ENCODE results near the gene C16orf92.

Gene C16orf92

DNA sequence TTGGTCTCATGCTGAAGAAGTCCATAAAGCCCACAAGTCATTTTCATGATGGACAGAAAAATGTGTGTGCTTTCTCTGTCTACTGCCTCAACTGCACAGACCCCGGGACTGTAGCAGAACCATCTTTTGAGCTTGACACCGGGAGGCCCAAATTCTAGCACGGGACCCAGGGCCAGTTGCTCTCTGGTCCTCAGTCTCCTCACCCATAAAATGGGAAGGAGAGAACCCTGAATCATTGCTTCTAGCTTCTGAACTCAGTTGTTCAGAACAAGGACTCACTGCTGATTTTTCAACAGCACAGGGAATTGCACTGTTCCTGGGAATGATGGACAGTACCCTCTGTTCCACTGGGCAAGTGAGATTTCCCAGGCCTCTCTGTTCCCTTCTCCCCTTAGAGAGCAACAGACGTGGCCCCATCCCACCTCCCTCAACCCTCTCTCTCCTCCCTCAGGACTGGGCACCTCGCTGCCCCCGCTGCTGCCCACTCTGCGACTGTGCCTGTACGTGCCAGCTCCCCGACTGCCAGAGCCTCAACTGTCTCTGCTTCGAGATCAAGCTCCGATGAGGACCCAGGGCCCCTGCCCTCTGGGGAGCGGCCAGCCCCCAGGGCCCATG, 40.4 kb downstream of the C16orf92 start:
- peak overlapping the region; percentile 26 for H3K27ac ChIP-seq (ENCODE audit: insufficient read depth, low read depth, low read length, poor library complexity, severe bottlenecking)
- WGBS, 2 experiments: 63% methylated on average over 12 of the region's 12 CpGs

DNA sequence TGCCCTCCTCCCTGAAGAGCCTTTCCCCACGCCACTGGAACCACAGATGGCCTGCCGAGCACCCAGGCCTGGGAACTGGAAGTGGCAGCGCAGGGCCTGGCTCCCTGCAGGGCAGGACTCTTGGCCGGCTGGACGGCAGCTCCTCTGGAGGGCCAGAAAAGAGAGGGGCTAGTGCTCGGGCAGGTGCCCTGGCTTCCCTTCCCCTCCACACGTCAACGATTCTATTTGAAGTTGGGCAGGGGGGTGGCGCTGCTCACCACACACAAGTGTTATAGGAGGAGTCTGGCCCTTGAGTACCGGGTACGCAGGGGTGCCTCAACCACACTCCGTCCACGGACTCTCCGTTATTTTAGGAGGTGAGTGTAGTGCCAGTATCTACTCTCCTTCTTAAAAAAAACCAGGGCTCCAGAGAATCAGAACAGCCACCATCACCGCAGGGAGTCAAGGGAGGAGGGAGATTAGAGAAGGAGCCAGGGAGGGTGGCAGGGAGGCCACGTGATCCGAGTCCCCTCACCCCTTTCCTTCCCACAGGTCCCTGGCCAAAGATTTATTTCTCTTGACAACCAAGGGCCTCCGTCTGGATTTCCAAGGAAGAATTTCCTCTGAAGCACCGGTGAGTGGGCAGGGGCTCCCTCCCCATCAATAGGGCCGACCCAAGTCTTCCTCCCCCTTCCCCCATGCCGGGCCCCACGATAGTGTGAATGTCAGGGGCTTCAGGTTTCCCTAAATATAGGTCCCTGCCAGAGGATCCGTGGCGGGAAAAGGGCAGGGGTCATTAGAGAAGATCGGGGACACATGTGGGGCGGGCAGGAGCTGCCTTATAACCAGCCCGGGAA, 41.1 kb downstream of the C16orf92 start:
- H3K36me3 ChIP-seq (ENCODE audit: control insufficient read depth, insufficient read depth, low read length): peaks cover 18% of the 10 kb centered on the region
- no peaks in the 10 kb centered on the region for H3K9me3 ChIP-seq (ENCODE audit: control insufficient read depth, low read length)
- H3K4me1 ChIP-seq (ENCODE audit: control insufficient read depth, insufficient read depth, low read length): peaks cover 32% of the 10 kb centered on the region
- H3K27me3 ChIP-seq (ENCODE audit: control insufficient read depth, insufficient read depth, low read length, poor library complexity, severe bottlenecking): no peaks in the 10 kb centered on the region
- H3K27ac ChIP-seq (ENCODE audit: insufficient read depth, low read depth, low read length, poor library complexity, severe bottlenecking): peak overlapping the region; percentile 90
- WGBS, 2 experiments: 2% methylated on average over 24 to 27 of the region's 27 CpGs
- H3K4me3 ChIP-seq (ENCODE audit: insufficient read depth, low read depth, low read length): peak overlapping the region; percentile 98

More for the DNA sequence above, 40.4 kb downstream of the C16orf92 start:
- Histone ChIP-seq H3K4me3 (ENCODE audit: insufficient read depth, low read depth, low read length) (peak overlapping the region; percentile 98), H3K4me1 (ENCODE audit: control insufficient read depth, insufficient read depth, low read length) (peaks cover 32% of the 10 kb centered on the region), H3K9me3 (ENCODE audit: control insufficient read depth, low read length) (no peaks in the 10 kb centered on the region), H3K27me3 (ENCODE audit: control insufficient read depth, insufficient read depth, low read length, poor library complexity, severe bottlenecking) (no peaks in the 10 kb centered on the region), H3K36me3 (ENCODE audit: control insufficient read depth, insufficient read depth, low read length) (peaks cover 10% of the 10 kb centered on the region)

DNA sequence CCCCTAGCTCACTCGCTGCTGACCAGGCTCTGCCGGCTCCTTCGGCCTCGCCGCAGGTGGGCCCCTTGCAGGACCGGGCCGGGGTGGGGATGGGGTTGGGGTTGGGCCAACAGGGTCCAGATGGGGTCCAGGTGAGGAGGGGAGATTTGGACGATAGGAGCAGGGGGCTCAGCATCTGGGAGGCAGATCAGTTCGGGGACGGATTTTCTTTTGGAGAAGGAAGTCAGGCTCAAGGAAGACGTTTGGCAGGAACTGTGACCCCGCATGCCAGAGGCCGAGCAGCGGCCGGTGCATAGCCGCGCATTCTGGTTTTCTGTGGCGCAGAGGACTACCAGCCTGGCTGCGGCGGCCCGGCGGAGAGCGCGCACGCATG, 41.7 kb downstream of the C16orf92 start:
- WGBS, 2 experiments: 0 to 1% methylated on average over 25 of the region's 25 CpGs
- no peaks in the 10 kb centered on the region for H3K9me3 ChIP-seq (ENCODE audit: control insufficient read depth, low read length)
- H3K4me1 ChIP-seq (ENCODE audit: control insufficient read depth, insufficient read depth, low read length): peaks cover 32% of the 10 kb centered on the region
- H3K4me3 ChIP-seq (ENCODE audit: insufficient read depth, low read depth, low read length): peak overlapping the region; percentile 98
- H3K27ac ChIP-seq (ENCODE audit: insufficient read depth, low read depth, low read length, poor library complexity, severe bottlenecking): peak overlapping the region; percentile 90
- no peaks in the 10 kb centered on the region for H3K27me3 ChIP-seq (ENCODE audit: control insufficient read depth, insufficient read depth, low read length, poor library complexity, severe bottlenecking)
- peaks cover 24% of the 10 kb centered on the region for H3K36me3 ChIP-seq (ENCODE audit: control insufficient read depth, insufficient read depth, low read length)

DNA sequence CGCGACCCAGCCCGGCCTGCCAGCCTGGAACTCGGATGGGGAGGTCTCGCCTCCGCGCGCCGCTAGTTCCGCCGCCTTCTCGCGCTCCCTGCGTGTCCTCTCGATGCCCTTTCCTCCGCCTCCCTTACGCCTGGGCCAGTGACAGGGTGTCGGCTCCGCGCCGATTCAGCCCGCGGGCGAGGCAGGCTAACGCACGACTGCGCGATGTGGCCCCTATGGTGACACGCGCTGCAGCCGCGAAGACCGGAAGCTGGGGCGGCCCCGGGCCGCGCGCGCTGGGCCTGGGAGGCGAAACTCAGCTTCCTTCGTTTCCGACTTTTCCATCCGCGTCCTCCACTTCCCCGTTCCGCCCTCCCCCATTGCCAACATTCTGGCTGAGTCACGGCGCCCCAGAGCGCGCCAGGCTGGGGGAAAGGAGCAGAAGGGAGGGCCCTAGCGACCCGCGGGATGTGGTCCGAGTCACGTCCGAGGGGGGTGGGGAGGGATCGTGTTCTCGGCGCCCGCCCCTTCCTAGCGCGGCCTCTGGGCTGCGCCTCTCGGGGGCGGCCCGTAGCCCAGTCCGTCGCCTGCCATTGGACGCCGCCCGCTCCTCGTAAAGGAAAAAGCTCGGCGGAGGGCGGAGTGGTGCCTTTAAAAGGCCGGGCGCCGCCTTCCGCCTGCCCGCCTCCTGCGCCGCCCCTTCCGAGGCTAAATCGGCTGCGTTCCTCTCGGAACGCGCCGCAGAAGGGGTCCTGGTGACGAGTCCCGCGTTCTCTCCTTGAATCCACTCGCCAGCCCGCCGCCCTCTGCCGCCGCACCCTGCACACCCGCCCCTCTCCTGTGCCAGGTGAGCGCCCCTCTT, 42.3 kb downstream of the C16orf92 start, which contains the start of gene ALDOA:
TSS of gene ALDOA (plus strand) at position 659 of the 841 bp plus-strand sequence. CDS start 1,138 bp downstream, outside the sequence.
- H3K9me3 ChIP-seq (ENCODE audit: control insufficient read depth, low read length): no peaks in the 10 kb centered on the region
- peaks cover 32% of the 10 kb centered on the region for H3K4me1 ChIP-seq (ENCODE audit: control insufficient read depth, insufficient read depth, low read length)
- H3K4me3 ChIP-seq (ENCODE audit: insufficient read depth, low read depth, low read length): peak within 1 kb of the TSS; percentile 98
- peaks cover 30% of the 10 kb centered on the region for H3K36me3 ChIP-seq (ENCODE audit: control insufficient read depth, insufficient read depth, low read length)
- no peaks in the 10 kb centered on the region for H3K27me3 ChIP-seq (ENCODE audit: control insufficient read depth, insufficient read depth, low read length, poor library complexity, severe bottlenecking)
- 0% methylated on average over 99 of the region's 99 CpGs for WGBS, 2 experiments
- peak within 1 kb of the TSS; percentile 90 for H3K27ac ChIP-seq (ENCODE audit: insufficient read depth, low read depth, low read length, poor library complexity, severe bottlenecking)

DNA sequence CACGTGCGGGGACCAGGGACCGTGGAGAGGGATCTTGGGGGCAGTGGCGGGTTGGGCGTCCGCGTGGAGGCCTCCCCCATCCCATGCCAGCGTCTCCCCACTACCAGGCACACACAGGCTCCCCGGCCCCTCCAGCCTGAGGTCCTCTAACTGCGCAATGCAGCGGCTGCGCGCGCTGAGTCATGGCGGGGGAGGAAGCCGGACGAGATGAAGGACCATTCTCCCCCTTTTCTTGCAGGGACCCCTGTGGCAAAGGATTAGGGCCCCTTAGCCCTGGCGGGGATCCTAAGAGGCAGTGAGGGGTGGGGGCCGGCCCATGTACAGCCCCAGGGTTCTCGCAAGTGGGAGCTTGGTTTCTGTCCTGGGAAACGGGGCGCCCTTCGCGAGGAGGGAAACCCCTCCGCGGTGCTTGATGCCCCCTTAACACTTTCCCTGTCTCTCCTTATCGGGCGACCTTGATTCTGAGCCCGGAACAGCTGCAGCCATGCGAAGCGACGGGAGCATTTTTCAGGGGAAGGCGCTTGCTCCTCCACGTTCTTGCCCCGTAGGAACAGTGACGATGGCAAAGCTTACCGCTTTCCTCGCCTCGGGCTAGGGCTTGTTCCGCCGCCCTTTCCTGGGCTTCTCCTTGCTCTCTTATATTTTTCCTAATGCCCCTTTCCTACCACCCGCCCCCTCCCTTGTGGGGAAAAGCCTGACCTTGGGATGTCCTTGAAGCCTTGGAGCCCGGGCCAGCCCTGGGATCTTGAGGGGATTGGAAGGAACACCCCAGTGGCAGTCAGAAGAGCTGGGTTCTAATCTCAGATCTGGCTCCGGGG, 43.2 kb downstream of the C16orf92 start:
- H3K9me3 ChIP-seq (ENCODE audit: control insufficient read depth, low read length): no peaks in the 10 kb centered on the region
- H3K27ac ChIP-seq (ENCODE audit: insufficient read depth, low read depth, low read length, poor library complexity, severe bottlenecking): peak overlapping the region; percentile 90
- H3K4me1 ChIP-seq (ENCODE audit: control insufficient read depth, insufficient read depth, low read length): peaks cover 29% of the 10 kb centered on the region
- peak overlapping the region; percentile 98 for H3K4me3 ChIP-seq (ENCODE audit: insufficient read depth, low read depth, low read length)
- no peaks in the 10 kb centered on the region for H3K27me3 ChIP-seq (ENCODE audit: control insufficient read depth, insufficient read depth, low read length, poor library complexity, severe bottlenecking)
- H3K36me3 ChIP-seq (ENCODE audit: control insufficient read depth, insufficient read depth, low read length): peaks cover 34% of the 10 kb centered on the region
- WGBS, 2 experiments: 2% methylated on average over 44 of the region's 44 CpGs

DNA sequence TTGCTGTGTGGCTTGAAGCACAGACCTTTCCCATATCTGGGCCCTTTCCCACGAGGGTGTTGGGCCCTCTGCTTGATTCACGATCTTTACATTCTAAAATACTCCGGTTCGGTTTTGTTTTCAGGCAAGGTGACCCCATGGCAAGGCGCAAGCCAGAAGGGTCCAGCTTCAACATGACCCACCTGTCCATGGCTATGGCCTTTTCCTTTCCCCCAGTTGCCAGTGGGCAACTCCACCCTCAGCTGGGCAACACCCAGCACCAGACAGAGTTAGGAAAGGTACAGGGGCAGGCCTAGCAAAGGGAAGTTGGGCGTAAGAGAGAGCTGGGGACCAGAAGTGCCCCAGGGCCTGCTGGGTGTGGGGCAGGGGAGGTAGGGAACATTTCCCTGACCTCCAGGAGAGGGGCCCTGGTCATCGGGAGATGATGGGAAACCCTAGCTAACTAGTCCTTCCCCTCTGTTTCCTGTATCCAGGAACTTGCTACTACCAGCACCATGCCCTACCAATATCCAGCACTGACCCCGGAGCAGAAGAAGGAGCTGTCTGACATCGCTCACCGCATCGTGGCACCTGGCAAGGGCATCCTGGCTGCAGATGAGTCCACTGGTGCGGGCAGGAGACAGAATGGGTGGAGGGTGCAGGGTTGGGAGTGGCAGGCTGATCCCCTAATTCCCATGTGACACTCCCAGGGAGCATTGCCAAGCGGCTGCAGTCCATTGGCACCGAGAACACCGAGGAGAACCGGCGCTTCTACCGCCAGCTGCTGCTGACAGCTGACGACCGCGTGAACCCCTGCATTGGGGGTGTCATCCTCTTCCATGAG, 44.0 kb downstream of the C16orf92 start:
- Histone ChIP-seq H3K27me3 (ENCODE audit: control insufficient read depth, insufficient read depth, low read length, poor library complexity, severe bottlenecking) (no peaks in the 10 kb centered on the region), H3K36me3 (ENCODE audit: control insufficient read depth, insufficient read depth, low read length) (peaks cover 38% of the 10 kb centered on the region), H3K4me1 (ENCODE audit: control insufficient read depth, insufficient read depth, low read length) (peaks cover 25% of the 10 kb centered on the region), H3K4me3 (ENCODE audit: insufficient read depth, low read depth, low read length) (peak overlapping the region; percentile 98), H3K27ac (ENCODE audit: insufficient read depth, low read depth, low read length, poor library complexity, severe bottlenecking) (no peak overlapping the region), H3K9me3 (ENCODE audit: control insufficient read depth, low read length) (no peaks in the 10 kb centered on the region)
- 85% methylated on average over 21 of the region's 21 CpGs for WGBS, 2 experiments

DNA sequence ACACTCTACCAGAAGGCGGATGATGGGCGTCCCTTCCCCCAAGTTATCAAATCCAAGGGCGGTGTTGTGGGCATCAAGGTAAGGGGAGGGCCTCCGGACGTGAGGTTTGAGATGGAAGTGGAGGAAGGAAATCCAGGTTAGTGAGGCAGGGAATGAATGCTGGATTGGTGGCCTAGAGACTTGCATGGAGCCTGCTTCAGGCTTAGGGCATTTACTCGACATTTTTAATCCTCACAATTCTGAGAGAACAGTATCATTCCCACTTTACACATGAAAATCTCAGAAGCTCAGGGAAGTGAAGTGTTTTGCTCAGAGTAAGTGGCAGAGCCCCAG, 44.6 kb downstream of the C16orf92 start:
- H3K4me3 ChIP-seq (ENCODE audit: insufficient read depth, low read depth, low read length): peak overlapping the region; percentile 98
- H3K27me3 ChIP-seq (ENCODE audit: control insufficient read depth, insufficient read depth, low read length, poor library complexity, severe bottlenecking): no peaks in the 10 kb centered on the region
- no peak overlapping the region for H3K27ac ChIP-seq (ENCODE audit: insufficient read depth, low read depth, low read length, poor library complexity, severe bottlenecking)
- peaks cover 38% of the 10 kb centered on the region for H3K36me3 ChIP-seq (ENCODE audit: control insufficient read depth, insufficient read depth, low read length)
- H3K9me3 ChIP-seq (ENCODE audit: control insufficient read depth, low read length): no peaks in the 10 kb centered on the region
- 88 to 96% methylated on average over 6 of the region's 6 CpGs for WGBS, 2 experiments
- peaks cover 25% of the 10 kb centered on the region for H3K4me1 ChIP-seq (ENCODE audit: control insufficient read depth, insufficient read depth, low read length)

DNA sequence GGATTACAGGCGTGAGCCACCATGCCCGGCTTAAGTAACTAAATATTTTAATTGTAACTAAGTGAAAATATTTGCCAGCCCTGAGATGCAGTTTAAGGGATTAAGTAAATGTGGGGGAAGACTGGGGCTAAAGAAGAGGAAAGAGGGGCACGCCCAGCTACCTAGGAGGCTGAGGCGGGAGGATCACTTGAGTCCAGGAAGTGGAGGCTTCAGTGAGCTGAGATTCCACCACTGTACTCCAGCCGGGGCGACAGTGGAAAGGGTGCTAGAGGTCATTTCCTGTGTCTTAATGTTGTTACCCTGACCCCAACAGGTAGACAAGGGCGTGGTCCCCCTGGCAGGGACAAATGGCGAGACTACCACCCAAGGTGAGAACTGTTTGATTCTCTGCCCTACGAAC, 45.3 kb downstream of the C16orf92 start:
- Histone ChIP-seq H3K4me1 (ENCODE audit: control insufficient read depth, insufficient read depth, low read length) (peaks cover 22% of the 10 kb centered on the region), H3K27ac (ENCODE audit: insufficient read depth, low read depth, low read length, poor library complexity, severe bottlenecking) (no peak overlapping the region), H3K9me3 (ENCODE audit: control insufficient read depth, low read length) (no peaks in the 10 kb centered on the region), H3K36me3 (ENCODE audit: control insufficient read depth, insufficient read depth, low read length) (peaks cover 38% of the 10 kb centered on the region), H3K27me3 (ENCODE audit: control insufficient read depth, insufficient read depth, low read length, poor library complexity, severe bottlenecking) (no peaks in the 10 kb centered on the region), H3K4me3 (ENCODE audit: insufficient read depth, low read depth, low read length) (no peak overlapping the region)
- 95 to 98% methylated on average over 9 of the region's 9 CpGs for WGBS, 2 experiments
